ENCODE results near the gene SAFB. TPM values are rescaled to one million over a fixed set of nuclear protein-coding genes. Genes with fewer than 3 reads are reported as not detected.

SAFB gene
- total and polyA plus RNA-seq, 12 donors, result 42.8 to 72.5 (median 50.2) TPM

- TF ChIP-seq CTCF (IDR thresholded peaks at IDR 0.05), result no peak
- Histone ChIP-seq H3K4me1 (peaks cover 5 to 25% (median 16%) of the 10 kb centered on the region in 9 donors), H3K27me3 (no peaks in the 10 kb centered on the region), H3K9me3 (no peaks in the 10 kb centered on the region), H3K27ac (no peak overlapping the region), H3K4me3 (no peak overlapping the region), H3K36me3 (peaks cover 0 to 32% (median 6%) of the 10 kb centered on the region in 9 donors)
- no peak for ATAC-seq
- DNase-seq, result no peak
- intact Hi-C loops (cut with DNase I), result loop anchor here in 2 of 10 donors (5.0 kb wide), 2 partner anchors 47 to 52 kb away; partner anchors contain the start of genes SAFB (in 1 of the 2) and SAFB2 (in 1 of the 2)
- 82 to 84% methylated on average over 5 of the region's 5 CpGs for WGBS, 2 donors
These were observed 51.8 kb downstream of the SAFB start for GRCh38 chr19:5674714-5675113.

- WGBS, 2 donors, result 68 to 74% methylated on average over 17 of the region's 17 CpGs
- ATAC-seq, result no peak
- no peak overlapping the region for H3K27ac ChIP-seq
These were observed 53.4 kb downstream of the SAFB start for GRCh38 chr19:5676105-5676771.

GRCh38 chr19:5676772-5677105, 53.9 kb downstream of the SAFB start:
- Histone ChIP-seq H3K36me3 (peaks cover 0 to 20% (median 0%) of the 10 kb centered on the region in 9 donors), H3K4me3 (no peak overlapping the region), H3K27me3 (no peaks in the 10 kb centered on the region), H3K27ac (no peak overlapping the region), H3K4me1 (peaks cover 5 to 32% (median 21%) of the 10 kb centered on the region in 9 donors), H3K9me3 (no peaks in the 10 kb centered on the region)
- ATAC-seq (no peak), DNase-seq (no peak)
- TF ChIP-seq CTCF (IDR thresholded peaks at IDR 0.05), result no peak
- intact Hi-C loops (cut with DNase I), result loop anchor here in 2 of 10 donors (5.0 kb wide), 2 partner anchors 49 to 54 kb away; partner anchors contain the start of genes SAFB (in 1 of the 2) and SAFB2 (in 1 of the 2)
- WGBS, 2 donors, result 71 to 76% methylated on average over 13 of the region's 13 CpGs

More at GRCh38 chr19:5676105-5676771, 53.4 kb downstream of the SAFB start:
- H3K36me3 ChIP-seq, result peaks cover 0 to 25% (median 0%) of the 10 kb centered on the region in 9 donors
- H3K9me3 ChIP-seq, result no peaks in the 10 kb centered on the region
- H3K27me3 ChIP-seq, result no peaks in the 10 kb centered on the region
- intact Hi-C loops (cut with DNase I), result loop anchor here in 2 of 10 donors (5.0 kb wide), 2 partner anchors 49 to 54 kb away; partner anchors contain the start of genes SAFB (in 1 of the 2) and SAFB2 (in 1 of the 2)
- no peak overlapping the region for H3K4me3 ChIP-seq
- no peak for TF ChIP-seq CTCF (IDR thresholded peaks at IDR 0.05)
- no peak for DNase-seq
- peaks cover 5 to 30% (median 20%) of the 10 kb centered on the region in 9 donors for H3K4me1 ChIP-seq

DNA sequence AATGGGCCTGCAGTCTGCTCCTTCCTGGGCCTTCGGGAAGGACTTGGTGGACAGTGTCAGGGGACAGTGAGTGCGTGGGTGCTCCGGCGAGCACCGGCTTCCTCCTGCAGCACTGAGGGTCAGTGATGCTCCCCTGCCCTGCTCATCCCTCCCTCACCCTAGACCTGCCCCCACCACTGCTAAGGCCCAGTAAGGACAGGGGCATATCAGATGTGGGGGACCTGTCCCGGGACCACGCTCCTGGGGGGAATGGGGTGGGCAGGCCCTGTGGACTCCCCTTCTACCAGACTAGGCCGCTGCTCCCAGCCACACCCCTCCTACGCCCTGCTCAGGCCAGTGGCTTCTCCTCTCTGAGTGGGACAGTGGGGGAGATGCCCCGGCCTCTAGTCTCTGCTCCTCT, 54.3 kb downstream of the SAFB start:
- no peak for DNase-seq
- intact Hi-C loops (cut with DNase I), result loop anchor here in 2 of 10 donors (5.0 kb wide), 2 partner anchors 50 to 55 kb away; partner anchors contain the start of genes SAFB (in 1 of the 2) and SAFB2 (in 1 of the 2)
- peaks cover 5 to 32% (median 21%) of the 10 kb centered on the region in 9 donors for H3K4me1 ChIP-seq
- no peaks in the 10 kb centered on the region for H3K9me3 ChIP-seq
- no peak for ATAC-seq
- H3K36me3 ChIP-seq, result peaks cover 0 to 16% (median 0%) of the 10 kb centered on the region in 9 donors
- no peak overlapping the region for H3K4me3 ChIP-seq
- H3K27ac ChIP-seq, result no peak overlapping the region
- WGBS, 2 donors, result 94 to 95% methylated on average over 10 of the region's 10 CpGs
- H3K27me3 ChIP-seq, result no peaks in the 10 kb centered on the region
- no peak for TF ChIP-seq CTCF (IDR thresholded peaks at IDR 0.05)
